Measurements from ENCODE around the gene ARSD.
A peak's percentile ranks its signal among the peaks of the same experiment; 100 is the strongest.
"Not testable (repeated sequence)": the region's sequence is repeated elsewhere in the genome, so short reads cannot be mapped to it uniquely, and the experiment has no call there.

ARSD gene

GRCh38 chrX:2960861-2961515 is 31.8 kb upstream of the ARSD start:
- intact Hi-C loops (cut with micrococcal nuclease): no loop called here
- H3K4me3 Mint-ChIP-seq: no peak overlapping the region
- no peaks in the 10 kb centered on the region for H3K9me3 Mint-ChIP-seq
- H3K4me1 Mint-ChIP-seq (ENCODE audit: low read depth): no peaks in the 10 kb centered on the region
- no peaks in the 10 kb centered on the region for H3K27me3 Mint-ChIP-seq
- no peaks in the 10 kb centered on the region for H3K36me3 Mint-ChIP-seq (ENCODE audit: low read depth)
- no peak overlapping the region for H3K27ac Mint-ChIP-seq

- H3K27me3 Mint-ChIP-seq: peaks cover 3% of the 10 kb centered on the region
- no peak overlapping the region for H3K27ac Mint-ChIP-seq
- intact Hi-C loops (cut with micrococcal nuclease): no loop called here
- H3K4me1 Mint-ChIP-seq (ENCODE audit: low read depth): no peaks in the 10 kb centered on the region
- no peaks in the 10 kb centered on the region for H3K36me3 Mint-ChIP-seq (ENCODE audit: low read depth)
- H3K9me3 Mint-ChIP-seq: no peaks in the 10 kb centered on the region
- no peak overlapping the region for H3K4me3 Mint-ChIP-seq
These were observed 29.1 kb upstream of the ARSD start for GRCh38 chrX:2958199-2958598.

GRCh38 chrX:2955838-2956237 is 26.7 kb upstream of the ARSD start:
- H3K4me3 Mint-ChIP-seq: no peak overlapping the region
- no peak overlapping the region for H3K27ac Mint-ChIP-seq
- no peaks in the 10 kb centered on the region for H3K36me3 Mint-ChIP-seq (ENCODE audit: low read depth)
- H3K27me3 Mint-ChIP-seq: peaks cover 3% of the 10 kb centered on the region
- no peaks in the 10 kb centered on the region for H3K9me3 Mint-ChIP-seq
- no peaks in the 10 kb centered on the region for H3K4me1 Mint-ChIP-seq (ENCODE audit: low read depth)
- intact Hi-C loops (cut with micrococcal nuclease): no loop called here

GRCh38 chrX:2955281-2955680 is 26.1 kb upstream of the ARSD start:
- Mint-ChIP-seq H3K27ac (no peak overlapping the region), H3K9me3 (no peaks in the 10 kb centered on the region), H3K36me3 (ENCODE audit: low read depth) (no peaks in the 10 kb centered on the region), H3K4me1 (ENCODE audit: low read depth) (no peaks in the 10 kb centered on the region), H3K27me3 (peaks cover 3% of the 10 kb centered on the region), H3K4me3 (no peak overlapping the region)
- intact Hi-C loops (cut with micrococcal nuclease): no loop called here

GRCh38 chrX:2954541-2954940 is 25.4 kb upstream of the ARSD start:
- Mint-ChIP-seq H3K27ac (no peak overlapping the region), H3K27me3 (peaks cover 3% of the 10 kb centered on the region), H3K4me3 (no peak overlapping the region), H3K4me1 (ENCODE audit: low read depth) (no peaks in the 10 kb centered on the region), H3K36me3 (ENCODE audit: low read depth) (no peaks in the 10 kb centered on the region), H3K9me3 (no peaks in the 10 kb centered on the region)
- intact Hi-C loops (cut with micrococcal nuclease): no loop called here

GRCh38 chrX:2937942-2938341 is 8.8 kb upstream of the ARSD start:
- not testable (repeated sequence) for H3K4me3 Mint-ChIP-seq, H3K27ac Mint-ChIP-seq
- peaks cover 20% of the 10 kb centered on the region for H3K4me1 Mint-ChIP-seq (ENCODE audit: low read depth)

GRCh38 chrX:2934715-2935710 is 5.9 kb upstream of the ARSD start:
- Mint-ChIP-seq H3K4me3 (no peak overlapping the region), H3K27ac (no peak overlapping the region), H3K27me3 (no peaks in the 10 kb centered on the region), H3K9me3 (no peaks in the 10 kb centered on the region), H3K36me3 (ENCODE audit: low read depth) (no peaks in the 10 kb centered on the region), H3K4me1 (ENCODE audit: low read depth) (peaks cover 28% of the 10 kb centered on the region)
- intact Hi-C loops (cut with micrococcal nuclease): no loop called here

More at GRCh38 chrX:2937942-2938341, 8.8 kb upstream of the ARSD start:
- H3K27me3 Mint-ChIP-seq; intact Hi-C loops (cut with micrococcal nuclease); H3K9me3 Mint-ChIP-seq; H3K36me3 Mint-ChIP-seq (ENCODE audit: low read depth): not testable (repeated sequence)

GRCh38 chrX:2933125-2933900 is 4.2 kb upstream of the ARSD start:
- intact Hi-C loops (cut with micrococcal nuclease): no loop called here
- no peaks in the 10 kb centered on the region for H3K9me3 Mint-ChIP-seq
- peaks cover 29% of the 10 kb centered on the region for H3K4me1 Mint-ChIP-seq (ENCODE audit: low read depth)
- no peak overlapping the region for H3K4me3 Mint-ChIP-seq
- no peak overlapping the region for H3K27ac Mint-ChIP-seq
- no peaks in the 10 kb centered on the region for H3K27me3 Mint-ChIP-seq
- no peaks in the 10 kb centered on the region for H3K36me3 Mint-ChIP-seq (ENCODE audit: low read depth)

- Mint-ChIP-seq H3K27me3 (no peaks in the 10 kb centered on the region), H3K9me3 (no peaks in the 10 kb centered on the region), H3K4me1 (ENCODE audit: low read depth) (peaks cover 29% of the 10 kb centered on the region), H3K27ac (no peak overlapping the region), H3K4me3 (no peak overlapping the region), H3K36me3 (ENCODE audit: low read depth) (peaks cover 5% of the 10 kb centered on the region)
- intact Hi-C loops (cut with micrococcal nuclease): no loop called here
These were observed 2.5 kb upstream of the ARSD start for GRCh38 chrX:2931612-2932011.

- peaks cover 6% of the 10 kb centered on the region for H3K36me3 Mint-ChIP-seq (ENCODE audit: low read depth)
- H3K4me1 Mint-ChIP-seq (ENCODE audit: low read depth): peaks cover 29% of the 10 kb centered on the region
- H3K27ac Mint-ChIP-seq: no peak overlapping the region
- H3K4me3 Mint-ChIP-seq: no peak overlapping the region
- intact Hi-C loops (cut with micrococcal nuclease): no loop called here
- H3K27me3 Mint-ChIP-seq: no peaks in the 10 kb centered on the region
- H3K9me3 Mint-ChIP-seq: no peaks in the 10 kb centered on the region
These were observed 2.0 kb upstream of the ARSD start for GRCh38 chrX:2931155-2931554.

- Mint-ChIP-seq H3K4me1 (ENCODE audit: low read depth) (peaks cover 11% of the 10 kb centered on the region), H3K27me3 (no peaks in the 10 kb centered on the region), H3K27ac (peak overlapping the region; percentile 94), H3K36me3 (ENCODE audit: low read depth) (peaks cover 19% of the 10 kb centered on the region), H3K9me3 (no peaks in the 10 kb centered on the region), H3K4me3 (peak overlapping the region; percentile 79)
- intact Hi-C loops (cut with micrococcal nuclease): no loop called here
These were observed 952 bp downstream of the ARSD start for GRCh38 chrX:2928191-2928582.

- Mint-ChIP-seq H3K9me3 (no peaks in the 10 kb centered on the region), H3K4me1 (ENCODE audit: low read depth) (peaks cover 13% of the 10 kb centered on the region), H3K36me3 (ENCODE audit: low read depth) (peaks cover 24% of the 10 kb centered on the region), H3K27ac (no peak overlapping the region), H3K4me3 (no peak overlapping the region), H3K27me3 (no peaks in the 10 kb centered on the region)
- intact Hi-C loops (cut with micrococcal nuclease): no loop called here
These were observed 2.4 kb downstream of the ARSD start for GRCh38 chrX:2926664-2927275.

GRCh38 chrX:2926255-2926654 is 2.9 kb downstream of the ARSD start:
- H3K4me3 Mint-ChIP-seq; H3K27me3 Mint-ChIP-seq; intact Hi-C loops (cut with micrococcal nuclease); H3K9me3 Mint-ChIP-seq; H3K27ac Mint-ChIP-seq: not testable (repeated sequence)
- H3K4me1 Mint-ChIP-seq (ENCODE audit: low read depth): peaks cover 13% of the 10 kb centered on the region
- peaks cover 29% of the 10 kb centered on the region for H3K36me3 Mint-ChIP-seq (ENCODE audit: low read depth)
